ENCODE data around the gene TSPO2. TPM values are rescaled to one million over a fixed set of nuclear protein-coding genes. Genes with fewer than 3 reads are reported as not detected.

TSPO2 gene
- total RNA-seq, 6 donors from 2014 or later = not detected

GRCh38 chr6:41027241-41027640 lies 15.0 kb upstream of the TSPO2 start:
- Histone ChIP-seq H3K36me3 (no peaks in the 10 kb centered on the region), H3K27ac (peak overlapping the region in 2 of 4 donors; percentile 0 to 82), H3K4me3 (peak overlapping the region in 3 of 4 donors; percentile 51 to 55 (median 52)), H3K9me3 (no peaks in the 10 kb centered on the region), H3K4me1 (peaks cover 11 to 16% (median 13%) of the 10 kb centered on the region in 4 donors), H3K27me3 (no peaks in the 10 kb centered on the region)
- ATAC-seq (ENCODE audit: low FRiP score in 2 of 2) = no peak
- TF ChIP-seq, protein P1, sequence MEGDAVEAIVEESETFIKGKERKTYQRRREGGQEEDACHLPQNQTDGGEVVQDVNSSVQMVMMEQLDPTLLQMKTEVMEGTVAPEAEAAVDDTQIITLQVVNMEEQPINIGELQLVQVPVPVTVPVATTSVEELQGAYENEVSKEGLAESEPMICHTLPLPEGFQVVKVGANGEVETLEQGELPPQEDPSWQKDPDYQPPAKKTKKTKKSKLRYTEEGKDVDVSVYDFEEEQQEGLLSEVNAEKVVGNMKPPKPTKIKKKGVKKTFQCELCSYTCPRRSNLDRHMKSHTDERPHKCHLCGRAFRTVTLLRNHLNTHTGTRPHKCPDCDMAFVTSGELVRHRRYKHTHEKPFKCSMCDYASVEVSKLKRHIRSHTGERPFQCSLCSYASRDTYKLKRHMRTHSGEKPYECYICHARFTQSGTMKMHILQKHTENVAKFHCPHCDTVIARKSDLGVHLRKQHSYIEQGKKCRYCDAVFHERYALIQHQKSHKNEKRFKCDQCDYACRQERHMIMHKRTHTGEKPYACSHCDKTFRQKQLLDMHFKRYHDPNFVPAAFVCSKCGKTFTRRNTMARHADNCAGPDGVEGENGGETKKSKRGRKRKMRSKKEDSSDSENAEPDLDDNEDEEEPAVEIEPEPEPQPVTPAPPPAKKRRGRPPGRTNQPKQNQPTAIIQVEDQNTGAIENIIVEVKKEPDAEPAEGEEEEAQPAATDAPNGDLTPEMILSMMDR (IDR thresholded peaks at IDR 0.05) = no peak
- TF ChIP-seq POLR2A (IDR thresholded peaks at IDR 0.05) = no peak
- TF ChIP-seq POLR2AphosphoS5 (IDR thresholded peaks at IDR 0.05) = no peak
- no peak for TF ChIP-seq EP300 (IDR thresholded peaks at IDR 0.05)
- 49 to 53% methylated on average over 4 of the region's 4 CpGs for WGBS, 2 donors
- DNase-seq = no peak

DNA sequence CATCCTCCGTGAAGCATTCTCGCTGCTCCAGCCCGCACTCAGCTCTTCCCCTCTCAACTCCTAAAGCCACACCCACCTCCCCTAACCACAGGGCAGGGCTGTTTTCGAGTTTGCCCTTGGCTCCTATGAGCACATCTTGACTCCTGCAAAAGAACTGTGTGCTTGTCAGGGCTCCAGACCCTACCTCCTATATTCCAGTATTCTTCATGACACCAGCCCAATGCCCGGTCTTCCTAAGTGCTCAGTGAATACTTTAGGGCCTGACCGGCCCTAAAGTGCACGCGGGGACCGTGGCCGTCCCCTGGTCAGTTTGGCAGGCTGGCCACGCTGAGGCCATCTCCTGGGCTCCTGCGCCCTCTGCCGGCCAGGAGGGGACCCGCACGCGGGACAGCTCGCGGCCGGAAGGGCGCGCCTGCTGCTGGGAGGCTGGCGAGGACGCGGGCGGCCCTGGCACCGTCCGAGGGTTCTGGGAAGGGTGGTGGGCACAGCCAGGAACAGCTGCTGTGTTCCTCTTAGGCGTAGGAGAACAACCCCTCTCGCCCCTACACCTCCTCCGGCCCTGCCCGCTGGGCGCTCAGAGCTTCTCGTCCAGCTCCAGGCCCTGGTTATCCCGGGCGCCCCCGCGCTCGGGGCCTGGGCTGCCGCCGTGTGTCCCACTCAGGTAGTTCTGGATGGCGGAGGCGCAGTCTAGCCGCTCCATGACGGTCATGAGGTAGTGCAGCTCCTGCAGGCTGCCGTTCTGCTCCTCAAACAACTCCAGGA lies 14.3 kb upstream of the TSPO2 start:
- WGBS, 2 donors = 0 to 5% methylated on average over 6 to 29 of the region's 45 CpGs
- Histone ChIP-seq H3K4me3 (peak overlapping the region in 3 of 4 donors; percentile 51 to 55 (median 52)), H3K9me3 (no peaks in the 10 kb centered on the region), H3K36me3 (no peaks in the 10 kb centered on the region), H3K27me3 (no peaks in the 10 kb centered on the region), H3K4me1 (peaks cover 11 to 16% (median 13%) of the 10 kb centered on the region in 4 donors), H3K27ac (peak overlapping the region; percentile 27 to 82 (median 54))
- DNase-seq (peak; percentile 89 to 97), ATAC-seq (ENCODE audit: low FRiP score in 2 of 2) (peak; percentile 94 to 98)
- TF ChIP-seq EP300 (IDR thresholded peaks at IDR 0.05) (no peak), POLR2A (IDR thresholded peaks at IDR 0.05) (peak in 1 of 4 donors; percentile 44), POLR2AphosphoS5 (IDR thresholded peaks at IDR 0.05) (peak; percentile 19 to 26)
- TF ChIP-seq, protein P1 (IDR thresholded peaks at IDR 0.05) = peak; percentile 98 to 100 (median 99)

DNA sequence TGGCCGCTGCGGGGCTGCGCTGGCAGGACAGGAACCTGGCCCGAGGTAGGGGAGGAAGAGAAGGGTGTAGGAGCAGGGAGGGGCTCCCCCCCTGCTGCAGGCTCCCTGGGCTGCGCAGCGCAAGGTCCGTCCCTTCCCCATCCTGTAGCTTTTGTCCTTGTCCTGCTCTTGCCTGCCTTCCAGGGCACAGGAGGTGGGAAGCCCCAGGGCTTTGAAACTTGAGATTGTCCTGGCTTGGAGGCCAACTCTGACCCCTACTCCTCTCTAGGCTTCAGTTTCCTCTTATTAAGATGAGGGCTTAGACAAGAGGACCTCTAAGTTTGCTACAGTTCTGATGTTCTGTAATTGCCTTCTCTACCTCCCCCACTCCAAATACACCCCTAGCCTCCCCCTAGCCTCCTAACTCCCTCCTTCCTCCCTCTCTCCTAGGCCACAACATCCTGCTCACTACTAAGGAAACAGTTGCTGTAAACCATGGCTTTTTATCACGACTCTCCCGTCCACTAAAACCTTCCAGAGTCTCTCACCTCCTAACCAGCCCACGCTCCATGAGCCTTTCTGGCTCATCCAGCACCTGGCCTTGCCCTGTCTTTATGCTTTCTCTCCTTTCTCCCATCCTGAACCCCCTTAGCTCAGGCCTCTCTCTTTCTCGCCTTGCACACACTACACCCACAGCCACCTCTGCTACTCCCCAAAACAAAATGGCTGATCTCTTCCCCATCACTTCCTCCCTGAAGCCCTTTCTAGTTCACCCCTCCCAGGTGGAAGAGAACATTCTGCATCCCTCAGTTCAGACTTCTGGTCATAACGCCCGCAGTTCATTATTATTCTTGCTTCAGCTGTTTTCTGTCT lies 13.5 kb upstream of the TSPO2 start:
- no peak for TF ChIP-seq POLR2AphosphoS5 (IDR thresholded peaks at IDR 0.05)
- 38 to 69% methylated on average over 6 to 13 of the region's 13 CpGs for WGBS, 2 donors
- Histone ChIP-seq H3K9me3 (no peaks in the 10 kb centered on the region), H3K27me3 (no peaks in the 10 kb centered on the region), H3K4me1 (peaks cover 11 to 16% (median 13%) of the 10 kb centered on the region in 4 donors), H3K4me3 (peak overlapping the region in 3 of 4 donors; percentile 51 to 55 (median 52)), H3K36me3 (no peaks in the 10 kb centered on the region), H3K27ac (peak overlapping the region; percentile 27 to 82 (median 54))
- no peak for DNase-seq
- ATAC-seq (ENCODE audit: low FRiP score in 2 of 2) = peak; percentile 50 to 57

GRCh38 chr6:41032830-41033229 lies 9.4 kb upstream of the TSPO2 start:
- H3K27ac ChIP-seq = no peak overlapping the region
- H3K27me3 ChIP-seq = no peaks in the 10 kb centered on the region
- TF ChIP-seq POLR2AphosphoS5 (IDR thresholded peaks at IDR 0.05) (no peak), POLR2A (IDR thresholded peaks at IDR 0.05) (no peak)
- TF ChIP-seq, protein P1 (IDR thresholded peaks at IDR 0.05) = no peak
- H3K9me3 ChIP-seq = no peaks in the 10 kb centered on the region
- WGBS, 2 donors = 95 to 96% methylated on average over 8 to 12 of the region's 15 CpGs
- no peak overlapping the region for H3K4me3 ChIP-seq
- no peaks in the 10 kb centered on the region for H3K36me3 ChIP-seq
- H3K4me1 ChIP-seq = peaks cover 6 to 10% (median 8%) of the 10 kb centered on the region in 4 donors
- ATAC-seq (ENCODE audit: low FRiP score in 2 of 2) = no peak
- peak in 1 of 2 donors; percentile 70 for DNase-seq

DNA sequence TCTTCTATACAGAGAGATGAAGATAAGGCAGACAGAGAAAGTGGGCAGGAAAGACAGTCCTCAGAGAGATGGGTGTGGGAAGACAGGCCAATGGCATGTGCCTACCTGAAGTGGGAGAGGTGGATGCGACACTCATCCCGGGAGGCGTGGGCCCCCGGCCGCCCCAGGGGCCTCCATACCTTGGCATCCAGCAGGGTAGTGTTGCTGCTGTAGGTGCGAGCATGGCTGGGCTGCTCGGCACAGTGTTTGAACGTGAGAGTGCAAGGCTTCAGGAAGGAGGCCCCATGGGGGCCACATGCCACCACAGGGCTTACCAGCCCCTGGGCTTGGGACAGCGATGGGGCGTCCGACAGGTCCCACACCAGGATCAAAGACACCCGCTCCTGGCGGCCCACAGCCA lies 8.5 kb upstream of the TSPO2 start:
- peaks cover 0 to 2% (median under 1%) of the 10 kb centered on the region in 4 donors for H3K4me1 ChIP-seq
- no peak overlapping the region for H3K4me3 ChIP-seq
- H3K27me3 ChIP-seq = no peaks in the 10 kb centered on the region
- no peak for TF ChIP-seq EP300 (IDR thresholded peaks at IDR 0.05)
- TF ChIP-seq POLR2AphosphoS5 (IDR thresholded peaks at IDR 0.05) = no peak
- TF ChIP-seq POLR2A (IDR thresholded peaks at IDR 0.05) = no peak
- TF ChIP-seq, protein P1 (IDR thresholded peaks at IDR 0.05) = no peak
- ATAC-seq (ENCODE audit: low FRiP score in 2 of 2) (no peak), DNase-seq (peak in 1 of 2 donors; percentile 65)
- no peak overlapping the region for H3K27ac ChIP-seq
- no peaks in the 10 kb centered on the region for H3K36me3 ChIP-seq
- H3K9me3 ChIP-seq = no peaks in the 10 kb centered on the region
- WGBS, 2 donors = 92 to 95% methylated on average over 8 to 13 of the region's 13 CpGs

All from upper lobe of left lung (tissue), 6 donors.